DND-41 (cell line): ENCODE data around the gene SCTR.

Source experiments
- CTCF ChIP-seq: IDR thresholded peaks from 2 replicates; pipeline ENCODE4 v1.5.1; 2012; ENCODE audit warnings: borderline replicate concordance, low read length, moderate library complexity, mild to moderate bottlenecking; ENCODE audit not compliant: poor library complexity, severe bottlenecking; ENCODE audit errors: extremely low read depth
- EZH2 ChIP-seq: IDR thresholded peaks from 3 replicates; pipeline ENCODE4 v1.6.1; 2012; ENCODE audit warnings: borderline replicate concordance, low read depth, mild to moderate bottlenecking, moderate library complexity, low read length, inconsistent platforms; ENCODE audit not compliant: severe bottlenecking

GRCh38 chr2:119553687-119554344 is 29.5 kb upstream of the SCTR start:
- TF ChIP-seq CTCF (no peak), EZH2 (no peak)
